Measurements from ENCODE around the gene CEP55.
A peak's percentile ranks its signal among the peaks of the same experiment; 100 is the strongest.

Gene CEP55

GRCh38 chr10:93496322-93497041, at the start of gene CEP55:
Gene CEP55, plus strand, starts transcription at chr10:93496612. Its CDS starts 3,440 bp downstream, at chr10:93500052.
- Histone ChIP-seq H3K27me3 (ENCODE audit: insufficient read depth, low read length) (peaks cover 17% of the 10 kb centered on the region; the same call in 1 of the 2 replicates), H3K9ac (ENCODE audit: low read depth, low read length) (peak within 1 kb of the TSS; percentile 84; the same call in 1 of the 2 replicates), H3K4me3 (ENCODE audit: low read length) (peak within 1 kb of the TSS; percentile 97), H3K4me1 (ENCODE audit: insufficient read depth, low read length) (no peaks in the 10 kb centered on the region), H3K9me3 (ENCODE audit: insufficient read depth, low read depth, low read length) (no peaks in the 10 kb centered on the region), H3K36me3 (ENCODE audit: insufficient read depth, low read depth, low read length) (peaks cover 10% of the 10 kb centered on the region; the same call in 1 of the 2 replicates), H3K27ac (ENCODE audit: low read length) (no peak within 1 kb of the TSS)

- peaks cover 15% of the 10 kb centered on the region for H3K4me1 ChIP-seq (ENCODE audit: insufficient read depth, low read length)
- H3K4me3 ChIP-seq (ENCODE audit: low read length), result no peak overlapping the region
- H3K36me3 ChIP-seq (ENCODE audit: insufficient read depth, low read depth, low read length), result no peaks in the 10 kb centered on the region
- H3K9ac ChIP-seq (ENCODE audit: low read depth, low read length), result no peak overlapping the region
- no peaks in the 10 kb centered on the region for H3K27me3 ChIP-seq (ENCODE audit: insufficient read depth, low read length)
- H3K9me3 ChIP-seq (ENCODE audit: insufficient read depth, low read depth, low read length), result no peaks in the 10 kb centered on the region
- H3K27ac ChIP-seq (ENCODE audit: low read length), result no peak overlapping the region
Measured at GRCh38 chr10:93447019-93447418, 49.4 kb upstream of the CEP55 start.

GRCh38 chr10:93447970-93448369, 48.4 kb upstream of the CEP55 start:
- Histone ChIP-seq H3K36me3 (ENCODE audit: insufficient read depth, low read depth, low read length) (no peaks in the 10 kb centered on the region), H3K9me3 (ENCODE audit: insufficient read depth, low read depth, low read length) (no peaks in the 10 kb centered on the region), H3K9ac (ENCODE audit: low read depth, low read length) (no peak overlapping the region), H3K4me3 (ENCODE audit: low read length) (no peak overlapping the region), H3K27me3 (ENCODE audit: insufficient read depth, low read length) (no peaks in the 10 kb centered on the region), H3K4me1 (ENCODE audit: insufficient read depth, low read length) (peaks cover 12% of the 10 kb centered on the region), H3K27ac (ENCODE audit: low read length) (no peak overlapping the region)

- no peaks in the 10 kb centered on the region for H3K27me3 ChIP-seq (ENCODE audit: insufficient read depth, low read length)
- H3K9me3 ChIP-seq (ENCODE audit: insufficient read depth, low read depth, low read length), result no peaks in the 10 kb centered on the region
- H3K4me3 ChIP-seq (ENCODE audit: low read length), result no peak overlapping the region
- H3K9ac ChIP-seq (ENCODE audit: low read depth, low read length), result no peak overlapping the region
- no peak overlapping the region for H3K27ac ChIP-seq (ENCODE audit: low read length)
- H3K4me1 ChIP-seq (ENCODE audit: insufficient read depth, low read length), result peaks cover 1% of the 10 kb centered on the region
- no peaks in the 10 kb centered on the region for H3K36me3 ChIP-seq (ENCODE audit: insufficient read depth, low read depth, low read length)
Measured at GRCh38 chr10:93451244-93451947, 45.0 kb upstream of the CEP55 start.

GRCh38 chr10:93452143-93452542, 44.3 kb upstream of the CEP55 start:
- no peak overlapping the region for H3K27ac ChIP-seq (ENCODE audit: low read length)
- no peaks in the 10 kb centered on the region for H3K36me3 ChIP-seq (ENCODE audit: insufficient read depth, low read depth, low read length)
- H3K4me1 ChIP-seq (ENCODE audit: insufficient read depth, low read length), result no peaks in the 10 kb centered on the region
- no peaks in the 10 kb centered on the region for H3K27me3 ChIP-seq (ENCODE audit: insufficient read depth, low read length)
- H3K9me3 ChIP-seq (ENCODE audit: insufficient read depth, low read depth, low read length), result no peaks in the 10 kb centered on the region
- H3K4me3 ChIP-seq (ENCODE audit: low read length), result no peak overlapping the region
- H3K9ac ChIP-seq (ENCODE audit: low read depth, low read length), result no peak overlapping the region

GRCh38 chr10:93454146-93454545, 42.3 kb upstream of the CEP55 start:
- Histone ChIP-seq H3K27me3 (ENCODE audit: insufficient read depth, low read length) (no peaks in the 10 kb centered on the region), H3K4me1 (ENCODE audit: insufficient read depth, low read length) (peaks cover 4% of the 10 kb centered on the region; the same call in 1 of the 2 replicates), H3K9me3 (ENCODE audit: insufficient read depth, low read depth, low read length) (no peaks in the 10 kb centered on the region), H3K4me3 (ENCODE audit: low read length) (no peak overlapping the region), H3K9ac (ENCODE audit: low read depth, low read length) (no peak overlapping the region), H3K36me3 (ENCODE audit: insufficient read depth, low read depth, low read length) (no peaks in the 10 kb centered on the region), H3K27ac (ENCODE audit: low read length) (no peak overlapping the region)

GRCh38 chr10:93454736-93455135, 41.7 kb upstream of the CEP55 start:
- H3K27ac ChIP-seq (ENCODE audit: low read length), result no peak overlapping the region
- no peaks in the 10 kb centered on the region for H3K9me3 ChIP-seq (ENCODE audit: insufficient read depth, low read depth, low read length)
- H3K36me3 ChIP-seq (ENCODE audit: insufficient read depth, low read depth, low read length), result no peaks in the 10 kb centered on the region
- no peak overlapping the region for H3K9ac ChIP-seq (ENCODE audit: low read depth, low read length)
- H3K4me1 ChIP-seq (ENCODE audit: insufficient read depth, low read length), result peaks cover 8% of the 10 kb centered on the region; the same call in 1 of the 2 replicates
- no peaks in the 10 kb centered on the region for H3K27me3 ChIP-seq (ENCODE audit: insufficient read depth, low read length)
- no peak overlapping the region for H3K4me3 ChIP-seq (ENCODE audit: low read length)

GRCh38 chr10:93456480-93456879, 39.9 kb upstream of the CEP55 start:
- no peaks in the 10 kb centered on the region for H3K9me3 ChIP-seq (ENCODE audit: insufficient read depth, low read depth, low read length)
- no peak overlapping the region for H3K9ac ChIP-seq (ENCODE audit: low read depth, low read length)
- H3K4me3 ChIP-seq (ENCODE audit: low read length), result no peak overlapping the region
- H3K27me3 ChIP-seq (ENCODE audit: insufficient read depth, low read length), result no peaks in the 10 kb centered on the region
- no peak overlapping the region for H3K27ac ChIP-seq (ENCODE audit: low read length)
- no peaks in the 10 kb centered on the region for H3K36me3 ChIP-seq (ENCODE audit: insufficient read depth, low read depth, low read length)
- H3K4me1 ChIP-seq (ENCODE audit: insufficient read depth, low read length), result peaks cover 8% of the 10 kb centered on the region; the same call in 1 of the 2 replicates

- peaks cover 8% of the 10 kb centered on the region; the same call in 1 of the 2 replicates for H3K4me1 ChIP-seq (ENCODE audit: insufficient read depth, low read length)
- H3K9me3 ChIP-seq (ENCODE audit: insufficient read depth, low read depth, low read length), result no peaks in the 10 kb centered on the region
- no peak overlapping the region for H3K4me3 ChIP-seq (ENCODE audit: low read length)
- no peaks in the 10 kb centered on the region for H3K27me3 ChIP-seq (ENCODE audit: insufficient read depth, low read length)
- no peak overlapping the region for H3K9ac ChIP-seq (ENCODE audit: low read depth, low read length)
- H3K36me3 ChIP-seq (ENCODE audit: insufficient read depth, low read depth, low read length), result no peaks in the 10 kb centered on the region
- no peak overlapping the region for H3K27ac ChIP-seq (ENCODE audit: low read length)
Measured at GRCh38 chr10:93457511-93457910, 38.9 kb upstream of the CEP55 start.

- H3K9me3 ChIP-seq (ENCODE audit: insufficient read depth, low read depth, low read length), result no peaks in the 10 kb centered on the region
- H3K4me3 ChIP-seq (ENCODE audit: low read length), result no peak overlapping the region
- no peaks in the 10 kb centered on the region for H3K27me3 ChIP-seq (ENCODE audit: insufficient read depth, low read length)
- peaks cover 8% of the 10 kb centered on the region; the same call in 1 of the 2 replicates for H3K4me1 ChIP-seq (ENCODE audit: insufficient read depth, low read length)
- H3K27ac ChIP-seq (ENCODE audit: low read length), result no peak overlapping the region
- H3K36me3 ChIP-seq (ENCODE audit: insufficient read depth, low read depth, low read length), result no peaks in the 10 kb centered on the region
- H3K9ac ChIP-seq (ENCODE audit: low read depth, low read length), result no peak overlapping the region; the same call in 1 of the 2 replicates
Measured at GRCh38 chr10:93458821-93459257, 37.6 kb upstream of the CEP55 start.

GRCh38 chr10:93459466-93459865, 36.9 kb upstream of the CEP55 start:
- Histone ChIP-seq H3K4me3 (ENCODE audit: low read length) (no peak overlapping the region), H3K9me3 (ENCODE audit: insufficient read depth, low read depth, low read length) (no peaks in the 10 kb centered on the region), H3K36me3 (ENCODE audit: insufficient read depth, low read depth, low read length) (no peaks in the 10 kb centered on the region), H3K4me1 (ENCODE audit: insufficient read depth, low read length) (peaks cover 8% of the 10 kb centered on the region; the same call in 1 of the 2 replicates), H3K9ac (ENCODE audit: low read depth, low read length) (no peak overlapping the region), H3K27me3 (ENCODE audit: insufficient read depth, low read length) (no peaks in the 10 kb centered on the region), H3K27ac (ENCODE audit: low read length) (no peak overlapping the region)

Data from iPS-20b (cell line).